Measurements from ENCODE around the gene RFLNA. TPM values are rescaled to one million over a fixed set of nuclear protein-coding genes. Genes with fewer than 3 reads are reported as not detected.

Gene RFLNA
- total RNA-seq, 1 donor from 2014 or later, result 20.8 TPM

- no peaks in the 10 kb centered on the region for H3K4me1 Mint-ChIP-seq (ENCODE audit: low read depth)
- H3K36me3 Mint-ChIP-seq (ENCODE audit: insufficient read depth), result peaks cover 19% of the 10 kb centered on the region
- no peak overlapping the region for H3K27ac Mint-ChIP-seq
- H3K27me3 Mint-ChIP-seq, result no peaks in the 10 kb centered on the region
- no peaks in the 10 kb centered on the region for H3K9me3 Mint-ChIP-seq (ENCODE audit: low read depth)
- DNase-seq (ENCODE audit: low spot score, unreplicated experiment), result no peak
- no peak overlapping the region for H3K4me3 Mint-ChIP-seq (ENCODE audit: low read depth)
- TF ChIP-seq CTCF (IDR thresholded peaks at IDR 0.05; ENCODE audit: unreplicated experiment), result no peak
Measured at GRCh38 chr12:124346425-124347168, 51.7 kb downstream of the RFLNA start.

GRCh38 chr12:124347335-124347734, 52.4 kb downstream of the RFLNA start:
- no peak overlapping the region for H3K27ac Mint-ChIP-seq
- H3K36me3 Mint-ChIP-seq (ENCODE audit: insufficient read depth), result peaks cover 19% of the 10 kb centered on the region
- DNase-seq (ENCODE audit: low spot score, unreplicated experiment), result no peak
- TF ChIP-seq CTCF (IDR thresholded peaks at IDR 0.05; ENCODE audit: unreplicated experiment), result no peak
- H3K9me3 Mint-ChIP-seq (ENCODE audit: low read depth), result no peaks in the 10 kb centered on the region
- H3K4me1 Mint-ChIP-seq (ENCODE audit: low read depth), result no peaks in the 10 kb centered on the region
- H3K4me3 Mint-ChIP-seq (ENCODE audit: low read depth), result no peak overlapping the region
- no peaks in the 10 kb centered on the region for H3K27me3 Mint-ChIP-seq

DNA sequence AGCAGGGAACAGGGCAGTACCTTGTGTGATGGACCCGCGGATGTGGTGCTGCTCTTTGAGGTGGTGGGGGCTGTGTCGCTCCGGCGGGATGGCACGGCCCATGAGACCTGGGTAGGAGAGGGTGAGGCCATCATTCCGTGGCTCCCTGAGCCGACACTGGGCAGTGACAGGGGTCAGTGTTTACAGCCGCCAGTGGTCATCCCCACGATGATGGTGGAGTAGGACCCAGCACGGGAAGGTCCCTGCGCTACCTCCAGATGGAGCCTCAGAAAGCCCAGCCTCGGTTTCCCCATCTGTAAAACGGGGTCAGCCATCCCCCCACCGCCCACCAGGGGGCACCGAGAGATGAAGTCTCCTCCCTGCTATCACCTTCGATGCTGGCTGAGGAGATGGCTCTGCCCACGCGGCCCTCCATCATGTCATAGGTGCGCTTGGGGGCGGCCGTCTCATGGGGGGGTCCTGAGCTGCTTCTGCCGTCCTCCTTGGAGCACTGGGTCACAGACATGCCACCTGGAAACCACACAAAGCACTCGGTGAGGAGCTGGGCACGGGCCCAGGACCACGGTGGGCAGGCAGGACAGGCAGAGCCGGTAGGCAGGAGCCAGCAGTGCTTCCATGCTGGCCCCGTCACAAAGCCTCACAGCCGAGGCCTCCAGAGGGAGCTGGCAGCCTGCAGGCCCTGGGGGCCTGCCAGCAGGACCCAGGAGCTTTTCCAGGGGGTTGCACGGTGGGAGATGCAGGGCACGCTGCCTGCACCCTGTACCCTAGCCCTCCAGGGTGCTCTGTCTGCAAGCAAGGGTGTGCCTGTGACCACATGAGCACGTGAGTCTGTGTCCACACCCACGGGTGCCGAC, 53.1 kb downstream of the RFLNA start:
- H3K27ac Mint-ChIP-seq, result no peak overlapping the region
- peak; percentile 56 for TF ChIP-seq CTCF (IDR thresholded peaks at IDR 0.05; ENCODE audit: unreplicated experiment)
- DNase-seq (ENCODE audit: low spot score, unreplicated experiment), result no peak
- peaks cover 14% of the 10 kb centered on the region for H3K36me3 Mint-ChIP-seq (ENCODE audit: insufficient read depth)
- no peaks in the 10 kb centered on the region for H3K9me3 Mint-ChIP-seq (ENCODE audit: low read depth)
- no peaks in the 10 kb centered on the region for H3K27me3 Mint-ChIP-seq
- no peaks in the 10 kb centered on the region for H3K4me1 Mint-ChIP-seq (ENCODE audit: low read depth)
- H3K4me3 Mint-ChIP-seq (ENCODE audit: low read depth), result no peak overlapping the region

DNA sequence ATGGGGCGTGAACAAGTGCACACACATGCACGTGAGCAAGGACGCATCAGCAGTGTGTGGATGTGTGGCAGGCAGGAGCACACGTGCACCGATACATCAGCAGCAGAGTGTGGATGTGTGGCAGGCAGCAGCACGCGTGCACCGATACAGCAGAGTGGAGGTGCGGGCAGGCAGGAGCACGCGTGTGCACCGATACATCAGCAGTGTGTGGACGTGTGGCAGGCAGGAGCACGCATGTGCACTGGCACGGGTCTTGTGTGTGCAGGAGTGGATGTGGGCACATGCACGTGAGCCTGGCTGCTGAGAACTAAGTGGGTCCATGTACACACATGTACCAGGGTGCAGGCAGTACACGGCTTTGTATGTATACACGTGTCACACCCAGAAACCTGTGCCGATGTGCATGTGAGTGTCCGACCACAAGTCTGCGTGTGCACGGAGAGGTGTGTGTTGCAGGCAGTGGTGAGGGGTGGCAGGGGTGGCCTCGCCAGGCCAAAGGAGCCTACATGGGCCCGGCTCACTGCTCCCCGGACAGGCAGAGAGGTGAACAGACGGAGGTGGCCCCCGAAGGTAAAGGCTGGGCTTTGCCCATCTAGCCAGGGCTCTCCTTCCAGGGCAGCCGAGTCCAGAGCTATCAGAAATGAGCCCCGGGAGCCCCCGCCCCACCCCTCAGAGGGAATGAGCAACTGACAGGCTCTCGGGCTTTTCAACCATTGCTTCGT, 53.9 kb downstream of the RFLNA start:
- H3K27ac Mint-ChIP-seq, result no peak overlapping the region
- no peaks in the 10 kb centered on the region for H3K4me1 Mint-ChIP-seq (ENCODE audit: low read depth)
- H3K27me3 Mint-ChIP-seq, result no peaks in the 10 kb centered on the region
- TF ChIP-seq CTCF (IDR thresholded peaks at IDR 0.05; ENCODE audit: unreplicated experiment), result no peak
- H3K4me3 Mint-ChIP-seq (ENCODE audit: low read depth), result no peak overlapping the region
- peaks cover 10% of the 10 kb centered on the region for H3K36me3 Mint-ChIP-seq (ENCODE audit: insufficient read depth)
- DNase-seq (ENCODE audit: low spot score, unreplicated experiment), result no peak
- H3K9me3 Mint-ChIP-seq (ENCODE audit: low read depth), result no peaks in the 10 kb centered on the region

- no peaks in the 10 kb centered on the region for H3K4me1 Mint-ChIP-seq (ENCODE audit: low read depth)
- DNase-seq (ENCODE audit: low spot score, unreplicated experiment), result no peak
- H3K9me3 Mint-ChIP-seq (ENCODE audit: low read depth), result no peaks in the 10 kb centered on the region
- H3K4me3 Mint-ChIP-seq (ENCODE audit: low read depth), result no peak overlapping the region
- no peak for TF ChIP-seq CTCF (IDR thresholded peaks at IDR 0.05; ENCODE audit: unreplicated experiment)
- H3K36me3 Mint-ChIP-seq (ENCODE audit: insufficient read depth), result peaks cover 7% of the 10 kb centered on the region
- H3K27ac Mint-ChIP-seq, result no peak overlapping the region
- no peaks in the 10 kb centered on the region for H3K27me3 Mint-ChIP-seq
Measured at GRCh38 chr12:124350491-124350890, 55.6 kb downstream of the RFLNA start.
